HL-60/S4 treated with retinoic acid at 250 ng/mL for 4 days and 3 days (cell line): ENCODE measurements around the gene CSMD2.
"Not testable (repeated sequence)": the region's sequence is repeated elsewhere in the genome, so short reads cannot be mapped to it uniquely, and the experiment has no call there.

Experiments
- in situ Hi-C: fragments of 300-500 bp; cut with MboI; formaldehyde crosslinking; loops from 2 replicates; pipeline ENCODE4 v1.7.0; 2022; ENCODE audit warnings: low sequenced_read_pairs

The CSMD2 gene

GRCh38 chr1:33527934-33528333 is 637.1 kb downstream of the CSMD2 start:
- in situ Hi-C loops: no loop called here

GRCh38 chr1:33524586-33524985 is 640.4 kb downstream of the CSMD2 start:
- in situ Hi-C loops: no loop called here

- in situ Hi-C loops: no loop called here
Observed at GRCh38 chr1:33519240-33519884, 645.7 kb downstream of the CSMD2 start.

- in situ Hi-C loops: no loop called here
Observed at GRCh38 chr1:33517596-33518250, 647.3 kb downstream of the CSMD2 start.

GRCh38 chr1:33516891-33517567 is 648.0 kb downstream of the CSMD2 start:
- in situ Hi-C loops: no loop called here

GRCh38 chr1:33516428-33516827 is 648.6 kb downstream of the CSMD2 start:
- in situ Hi-C loops: no loop called here

GRCh38 chr1:33515607-33516006 is 649.4 kb downstream of the CSMD2 start:
- in situ Hi-C loops: no loop called here

- in situ Hi-C loops: no loop called here
Observed at GRCh38 chr1:33515112-33515511, 649.9 kb downstream of the CSMD2 start.

GRCh38 chr1:33512226-33513011 is 652.6 kb downstream of the CSMD2 start:
- in situ Hi-C loops: no loop called here

GRCh38 chr1:33509276-33509675 is 655.8 kb downstream of the CSMD2 start:
- in situ Hi-C loops: not testable (repeated sequence)

GRCh38 chr1:33508151-33508550 is 656.9 kb downstream of the CSMD2 start:
- in situ Hi-C loops: no loop called here

- in situ Hi-C loops: no loop called here
Observed at GRCh38 chr1:33507661-33508060, 657.4 kb downstream of the CSMD2 start.

- in situ Hi-C loops: no loop called here
Observed at GRCh38 chr1:33503506-33503905, 661.5 kb downstream of the CSMD2 start.

- in situ Hi-C loops: no loop called here
Observed at GRCh38 chr1:33502726-33503125, 662.3 kb downstream of the CSMD2 start.

GRCh38 chr1:33501774-33502173 is 663.3 kb downstream of the CSMD2 start:
- in situ Hi-C loops: no loop called here

- in situ Hi-C loops: no loop called here
Observed at GRCh38 chr1:33501309-33501708, 663.7 kb downstream of the CSMD2 start.

- in situ Hi-C loops: no loop called here
Observed at GRCh38 chr1:33500547-33500946, 664.5 kb downstream of the CSMD2 start.

GRCh38 chr1:33497410-33497809 is 667.6 kb downstream of the CSMD2 start:
- in situ Hi-C loops: no loop called here

- in situ Hi-C loops: no loop called here
Observed at GRCh38 chr1:33494929-33495328, 670.1 kb downstream of the CSMD2 start.

- in situ Hi-C loops: no loop called here
Observed at GRCh38 chr1:33488624-33489023, 676.4 kb downstream of the CSMD2 start.

- in situ Hi-C loops: no loop called here
Observed at GRCh38 chr1:33482412-33482811, 682.6 kb downstream of the CSMD2 start.
